ENCODE measurements around the gene GSK3B. TPM values are rescaled to one million over a fixed set of nuclear protein-coding genes. Genes with fewer than 3 reads are reported as not detected.
A peak's percentile ranks its signal among the peaks of the same experiment; 100 is the strongest.

The GSK3B gene
- total RNA-seq, 1 donor from 2014 or later, result 28.0 TPM

DNA sequence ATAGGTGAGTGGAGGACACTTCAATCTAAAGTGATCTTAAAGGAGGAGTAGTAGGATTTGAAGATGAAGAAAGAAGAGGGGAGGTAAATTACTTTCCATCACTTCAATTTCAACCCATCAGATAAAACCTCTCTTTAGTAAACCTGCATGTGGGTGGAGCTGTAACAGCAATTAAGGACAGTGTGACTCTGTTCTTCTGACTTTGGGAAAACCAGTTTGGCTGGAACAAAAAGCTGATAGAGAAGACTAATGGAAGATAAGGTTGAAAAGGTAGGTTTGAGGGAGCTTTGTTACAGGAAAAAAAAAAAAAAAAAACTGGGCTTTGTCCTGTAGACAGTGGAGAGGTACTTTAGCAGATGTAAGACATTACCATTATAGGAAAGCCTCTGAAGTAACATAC, 4.5 kb upstream of the GSK3B start:
- DNase-seq (ENCODE audit: low read depth in 2 of 2), result no peak

DNA sequence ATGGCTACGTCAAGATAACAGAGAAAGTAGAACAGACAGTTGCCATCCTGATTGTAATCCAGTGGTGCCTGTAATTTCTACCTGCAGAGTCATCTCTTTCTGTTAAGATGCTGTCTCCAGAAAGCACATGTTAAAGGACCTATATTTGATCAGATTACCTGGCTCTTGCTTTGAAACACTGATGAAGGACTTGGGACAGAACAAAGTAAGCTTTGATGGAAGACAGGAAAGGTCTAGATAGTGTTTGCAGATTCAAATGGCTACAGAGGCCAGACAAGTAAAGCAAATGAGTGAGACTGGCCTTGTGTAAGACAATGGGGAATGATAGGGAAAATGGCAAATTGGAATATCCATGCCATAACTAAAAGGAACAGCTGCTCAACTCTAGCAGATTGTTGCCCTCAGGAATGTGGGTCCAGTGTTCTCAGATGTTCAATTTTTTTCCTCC, 1.8 kb upstream of the GSK3B start:
- no peak for DNase-seq (ENCODE audit: low read depth in 2 of 2)

GRCh38 chr3:120095226-120095978, 1.2 kb upstream of the GSK3B start:
- peak; percentile 94 to 95 for DNase-seq (ENCODE audit: low read depth in 2 of 2)

DNA sequence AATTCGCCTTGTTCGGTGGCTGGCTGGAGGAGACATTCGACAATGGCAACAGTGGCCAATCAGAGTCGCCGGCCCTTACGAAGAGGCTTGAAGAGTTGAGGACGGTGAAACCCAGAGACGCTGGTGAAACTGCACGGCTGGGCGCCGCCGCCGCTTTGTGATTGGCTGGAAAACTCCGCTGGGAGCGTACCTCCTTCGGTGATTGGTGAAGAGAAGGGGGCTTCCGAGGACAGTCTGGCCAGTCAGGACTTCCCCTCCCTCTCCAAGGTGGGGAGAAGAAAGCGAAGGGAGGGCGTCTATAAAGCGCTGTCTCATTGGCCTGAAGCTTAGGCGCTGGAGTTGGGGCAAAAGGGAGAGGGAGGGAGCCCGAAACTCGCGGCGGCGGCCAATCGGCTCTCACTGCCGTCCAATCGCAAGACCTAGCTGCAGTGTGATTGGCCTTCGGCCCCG, 554 bp upstream of the GSK3B start:
- peak; percentile 100 for DNase-seq (ENCODE audit: low read depth in 2 of 2)

DNA sequence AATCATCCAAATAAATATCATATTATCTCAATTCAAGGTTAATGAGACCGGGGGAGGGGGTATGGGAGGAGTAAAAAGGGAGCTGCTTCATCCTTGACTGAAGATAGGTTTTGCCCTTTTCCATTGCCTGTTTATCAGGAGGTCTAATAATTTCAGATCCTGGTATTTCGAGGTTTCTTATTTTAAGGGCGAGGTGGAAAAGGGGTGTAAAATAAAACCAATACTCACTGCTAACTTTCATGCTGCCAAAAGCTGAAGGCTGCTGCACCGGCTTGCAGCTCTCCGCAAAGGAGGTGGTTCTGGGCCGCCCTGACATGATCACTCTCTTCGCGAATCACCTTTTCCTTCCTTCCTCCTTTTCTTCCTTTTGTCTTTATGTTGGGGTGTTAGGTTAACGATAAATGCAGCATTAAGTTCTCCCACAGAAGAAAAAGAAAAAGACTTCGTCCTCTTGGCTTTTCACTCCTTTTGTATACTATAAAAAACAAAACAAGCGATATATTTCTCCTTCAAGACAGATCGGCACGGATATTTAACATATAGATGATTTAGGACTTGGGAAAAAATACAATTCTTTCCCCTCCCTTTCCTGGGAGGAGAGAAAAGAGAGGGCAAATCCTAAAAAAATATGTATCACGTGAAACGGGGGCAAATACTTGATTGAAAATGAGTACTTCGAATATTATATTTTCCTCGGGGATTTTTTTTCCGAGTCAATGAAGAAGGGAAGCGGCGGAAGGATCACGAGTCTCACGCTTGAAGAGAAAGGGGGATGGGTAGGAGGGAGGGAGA, 932 bp downstream of the GSK3B start:
- peak; percentile 22 to 88 for DNase-seq (ENCODE audit: low read depth in 2 of 2)

DNA sequence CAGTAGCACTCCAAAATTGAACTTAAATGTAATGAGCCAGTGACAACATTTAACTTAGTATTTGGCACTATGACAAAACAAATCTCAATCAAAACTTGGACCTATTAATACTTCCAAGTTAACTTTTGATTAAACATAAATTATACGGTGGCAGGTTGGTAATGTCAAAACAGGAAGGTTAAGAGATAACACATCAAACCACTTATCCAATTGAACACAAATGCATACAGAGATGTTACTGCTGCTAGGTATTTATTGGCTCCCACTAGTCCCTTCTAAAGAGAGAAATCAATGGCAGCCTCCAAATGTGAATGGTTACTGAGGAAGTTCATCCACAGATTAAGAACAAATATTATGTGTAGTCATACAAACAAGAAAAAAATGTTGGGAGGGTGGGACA, 1.8 kb downstream of the GSK3B start:
- DNase-seq (ENCODE audit: low read depth in 2 of 2), result no peak

GRCh38 chr3:120090422-120090821, 3.8 kb downstream of the GSK3B start:
- DNase-seq (ENCODE audit: low read depth in 2 of 2), result no peak

DNA sequence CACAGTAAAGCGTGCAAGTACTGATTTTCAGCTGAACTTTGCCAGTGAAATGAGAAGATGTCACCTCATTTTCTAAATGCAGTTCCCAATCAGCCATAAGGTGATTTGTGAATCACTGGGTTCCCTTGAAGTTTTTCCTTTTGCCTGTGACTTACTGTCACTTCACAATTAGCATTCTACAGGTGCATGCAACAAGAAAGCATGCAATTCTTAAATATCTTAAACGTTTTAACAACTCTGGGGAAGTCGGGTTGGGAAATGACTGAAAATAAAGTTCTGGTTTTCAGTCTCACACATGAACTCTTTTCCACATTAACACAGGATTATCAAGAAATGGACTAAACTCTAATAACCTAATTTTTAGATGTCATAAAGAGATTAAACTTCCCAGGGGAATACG, 5.2 kb downstream of the GSK3B start:
- no peak for DNase-seq (ENCODE audit: low read depth in 2 of 2)

GRCh38 chr3:120088622-120089021, 5.6 kb downstream of the GSK3B start:
- no peak for DNase-seq (ENCODE audit: low read depth in 2 of 2)

DNA sequence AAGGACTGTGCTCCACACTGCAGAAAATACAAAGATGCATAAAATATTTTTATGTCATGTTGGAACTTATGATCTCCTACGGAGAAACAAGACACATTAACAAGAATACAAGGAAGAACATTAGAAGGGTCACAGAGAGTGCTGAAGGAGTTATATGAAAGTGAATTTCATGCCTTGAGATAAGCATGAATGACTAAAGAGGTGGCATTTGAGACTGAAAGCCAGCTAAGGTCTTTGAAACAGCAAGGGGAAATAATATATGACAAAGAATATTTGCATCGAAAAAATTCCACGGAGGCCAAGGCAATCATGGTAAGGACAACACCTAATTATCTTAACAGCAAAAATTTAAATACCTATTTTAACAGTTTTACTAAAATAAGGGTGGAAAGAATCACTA, 12.5 kb downstream of the GSK3B start:
- DNase-seq (ENCODE audit: low read depth in 2 of 2), result no peak

GRCh38 chr3:120080836-120081235, 13.4 kb downstream of the GSK3B start:
- no peak for DNase-seq (ENCODE audit: low read depth in 2 of 2)

DNA sequence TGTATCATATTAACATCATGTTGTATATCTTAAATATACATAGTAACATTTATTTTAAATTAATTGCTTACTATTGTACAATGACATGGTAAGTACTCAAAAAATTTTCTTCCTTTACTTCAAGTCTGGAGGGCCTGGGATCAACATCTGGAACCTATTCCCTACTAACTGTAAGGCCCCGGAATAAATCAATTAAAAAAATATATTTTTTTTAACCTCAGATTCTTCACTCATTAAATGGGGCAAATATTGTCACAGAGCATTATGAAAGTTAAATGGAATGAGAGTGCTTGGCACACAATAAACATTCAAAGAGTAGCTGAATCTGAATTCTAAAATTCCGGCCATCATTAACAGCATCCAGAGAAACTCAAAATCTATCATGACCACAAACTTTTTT, 16.5 kb downstream of the GSK3B start:
- no peak for DNase-seq (ENCODE audit: low read depth in 2 of 2)

DNA sequence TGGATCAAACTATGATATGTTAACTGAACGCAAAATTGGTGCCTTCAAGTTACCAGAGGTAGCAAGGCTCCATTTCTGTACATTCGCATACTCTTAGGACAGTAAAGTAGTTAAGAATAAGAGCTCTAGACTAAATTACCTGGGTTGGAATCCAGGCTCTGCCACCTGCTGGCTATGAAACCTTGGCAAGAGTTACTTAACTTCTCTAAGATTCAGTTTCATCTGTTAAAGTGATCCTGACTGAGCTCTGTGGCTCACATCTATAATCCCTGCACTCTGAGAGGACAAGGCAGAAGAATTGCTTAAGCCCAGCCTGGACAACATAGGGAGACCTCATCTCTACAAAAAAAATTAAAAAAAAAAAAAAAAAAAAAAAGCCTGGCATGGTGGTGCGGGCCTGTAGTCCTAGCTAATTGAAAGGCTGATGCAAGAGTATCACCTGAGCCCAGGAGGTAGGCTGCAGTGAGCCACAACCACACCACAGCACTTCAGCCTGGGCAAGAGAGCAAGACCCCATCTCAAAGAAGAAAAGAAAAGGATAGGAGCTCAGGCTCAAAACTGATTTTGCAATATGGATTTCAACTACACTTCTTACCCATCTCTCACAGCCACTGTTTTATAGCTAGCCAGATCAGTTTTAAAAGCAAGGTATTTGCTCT, 21.3 kb downstream of the GSK3B start:
- no peak for DNase-seq (ENCODE audit: low read depth in 2 of 2)

- no peak for DNase-seq (ENCODE audit: low read depth in 2 of 2)
Observed at GRCh38 chr3:120071259-120071658, 23.0 kb downstream of the GSK3B start.

- no peak for DNase-seq (ENCODE audit: low read depth in 2 of 2)
Observed at GRCh38 chr3:120070263-120070981, 23.8 kb downstream of the GSK3B start.

- peak in 1 of 2 donors; percentile 41 for DNase-seq (ENCODE audit: low read depth in 2 of 2)
Observed at GRCh38 chr3:120067083-120067482, 27.2 kb downstream of the GSK3B start.

DNA sequence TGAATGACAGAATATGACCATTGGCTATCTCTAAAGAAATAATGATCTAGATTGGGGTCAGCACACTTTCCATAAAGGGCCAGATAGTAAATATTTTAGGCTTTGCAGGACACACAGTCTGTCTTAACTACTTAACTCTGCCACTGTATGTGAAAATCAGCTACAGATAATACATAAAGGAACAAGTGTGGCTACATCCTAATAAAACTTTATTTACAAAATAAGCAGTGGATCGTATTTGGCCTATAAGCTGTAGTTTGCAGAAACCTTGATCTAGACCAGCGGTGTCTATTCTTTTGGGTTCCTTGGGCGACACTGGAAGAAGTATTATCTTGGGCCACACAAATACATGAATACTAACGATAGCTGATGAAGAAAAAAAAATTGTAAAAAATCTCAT, 27.6 kb downstream of the GSK3B start:
- DNase-seq (ENCODE audit: low read depth in 2 of 2), result no peak

DNA sequence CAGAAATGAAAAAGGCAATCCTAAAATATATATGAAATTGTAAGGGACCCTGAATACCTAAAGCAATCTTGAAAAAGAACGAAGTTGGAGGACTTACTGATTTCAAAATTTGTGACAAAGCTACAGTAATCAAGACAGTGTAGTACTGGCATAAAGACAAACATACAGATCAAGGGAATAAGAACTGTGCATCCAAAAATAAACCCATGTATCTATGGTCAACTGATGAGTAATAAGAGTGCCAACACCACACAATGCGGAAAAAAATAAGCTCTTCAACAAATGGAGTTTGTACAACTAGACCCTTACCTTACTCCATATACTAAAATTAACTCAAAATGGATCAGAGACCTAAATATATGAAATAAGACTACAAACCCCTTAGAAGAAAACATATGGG, 29.6 kb downstream of the GSK3B start:
- no peak for DNase-seq (ENCODE audit: low read depth in 2 of 2)

- peak; percentile 20 to 22 for DNase-seq (ENCODE audit: low read depth in 2 of 2)
Observed at GRCh38 chr3:120062474-120062873, 31.8 kb downstream of the GSK3B start.

GRCh38 chr3:120059081-120059864, 35.0 kb downstream of the GSK3B start:
- no peak for DNase-seq (ENCODE audit: low read depth in 2 of 2)

DNA sequence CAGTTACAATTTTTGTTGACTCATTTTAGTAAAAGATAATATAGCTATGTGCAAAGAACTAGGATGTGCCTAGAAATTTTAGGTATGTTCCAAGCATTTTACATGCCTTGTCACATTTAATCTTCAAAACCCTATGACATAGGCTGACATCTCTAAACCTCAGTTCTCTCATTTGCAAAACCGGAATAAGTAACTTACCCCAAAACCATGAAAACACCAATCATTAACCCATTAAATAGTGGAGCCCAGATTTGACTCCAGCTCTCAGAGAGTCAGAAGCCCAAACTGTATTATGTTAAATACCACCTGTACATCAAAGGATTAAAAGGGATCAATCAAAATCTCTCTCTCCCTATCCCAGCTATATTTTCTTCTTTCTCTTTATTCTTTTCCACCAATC, 36.6 kb downstream of the GSK3B start:
- DNase-seq (ENCODE audit: low read depth in 2 of 2), result no peak
